ENCODE results near the gene REG1B. TPM values are rescaled to one million over a fixed set of nuclear protein-coding genes. Genes with fewer than 3 reads are reported as not detected.
"Not testable (repeated sequence)": the region's sequence is repeated elsewhere in the genome, so short reads cannot be mapped to it uniquely, and the experiment has no call there.

REG1B gene
- total RNA-seq, 1 donor from 2014 or later = not detected

DNA sequence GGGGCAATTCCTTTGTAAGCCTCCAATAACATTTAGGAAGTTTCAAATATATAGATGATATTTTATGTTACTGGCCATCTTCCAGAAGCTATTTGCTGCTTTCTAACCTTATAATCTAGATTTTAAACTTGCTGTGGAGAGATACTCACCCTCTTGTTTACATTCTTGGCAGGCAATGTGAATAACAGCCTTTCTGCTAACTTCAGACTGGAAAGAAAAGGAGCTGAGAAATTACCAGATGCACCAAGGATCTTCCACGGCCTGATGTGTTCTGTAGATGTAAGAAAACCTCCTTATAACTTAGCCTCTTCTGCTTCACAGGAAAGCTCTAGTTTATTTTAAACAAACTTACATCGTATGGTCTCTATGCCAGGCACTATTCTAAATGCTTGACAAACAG is 16.7 kb downstream of the REG1B start:
- no peaks in the 10 kb centered on the region for H3K4me1 Mint-ChIP-seq (ENCODE audit: unreplicated experiment)
- no peak overlapping the region for H3K27ac Mint-ChIP-seq (ENCODE audit: unreplicated experiment)
- H3K27me3 Mint-ChIP-seq (ENCODE audit: unreplicated experiment) = no peaks in the 10 kb centered on the region
- no peak overlapping the region for H3K4me3 Mint-ChIP-seq (ENCODE audit: unreplicated experiment)
- no peak for DNase-seq (ENCODE audit: extremely low spot score, unreplicated experiment)
- peaks cover 15% of the 10 kb centered on the region for H3K9me3 Mint-ChIP-seq (ENCODE audit: unreplicated experiment)
- TF ChIP-seq, protein P1, sequence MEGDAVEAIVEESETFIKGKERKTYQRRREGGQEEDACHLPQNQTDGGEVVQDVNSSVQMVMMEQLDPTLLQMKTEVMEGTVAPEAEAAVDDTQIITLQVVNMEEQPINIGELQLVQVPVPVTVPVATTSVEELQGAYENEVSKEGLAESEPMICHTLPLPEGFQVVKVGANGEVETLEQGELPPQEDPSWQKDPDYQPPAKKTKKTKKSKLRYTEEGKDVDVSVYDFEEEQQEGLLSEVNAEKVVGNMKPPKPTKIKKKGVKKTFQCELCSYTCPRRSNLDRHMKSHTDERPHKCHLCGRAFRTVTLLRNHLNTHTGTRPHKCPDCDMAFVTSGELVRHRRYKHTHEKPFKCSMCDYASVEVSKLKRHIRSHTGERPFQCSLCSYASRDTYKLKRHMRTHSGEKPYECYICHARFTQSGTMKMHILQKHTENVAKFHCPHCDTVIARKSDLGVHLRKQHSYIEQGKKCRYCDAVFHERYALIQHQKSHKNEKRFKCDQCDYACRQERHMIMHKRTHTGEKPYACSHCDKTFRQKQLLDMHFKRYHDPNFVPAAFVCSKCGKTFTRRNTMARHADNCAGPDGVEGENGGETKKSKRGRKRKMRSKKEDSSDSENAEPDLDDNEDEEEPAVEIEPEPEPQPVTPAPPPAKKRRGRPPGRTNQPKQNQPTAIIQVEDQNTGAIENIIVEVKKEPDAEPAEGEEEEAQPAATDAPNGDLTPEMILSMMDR (IDR thresholded peaks at IDR 0.05) = no peak
- no peaks in the 10 kb centered on the region for H3K36me3 Mint-ChIP-seq (ENCODE audit: unreplicated experiment)

DNA sequence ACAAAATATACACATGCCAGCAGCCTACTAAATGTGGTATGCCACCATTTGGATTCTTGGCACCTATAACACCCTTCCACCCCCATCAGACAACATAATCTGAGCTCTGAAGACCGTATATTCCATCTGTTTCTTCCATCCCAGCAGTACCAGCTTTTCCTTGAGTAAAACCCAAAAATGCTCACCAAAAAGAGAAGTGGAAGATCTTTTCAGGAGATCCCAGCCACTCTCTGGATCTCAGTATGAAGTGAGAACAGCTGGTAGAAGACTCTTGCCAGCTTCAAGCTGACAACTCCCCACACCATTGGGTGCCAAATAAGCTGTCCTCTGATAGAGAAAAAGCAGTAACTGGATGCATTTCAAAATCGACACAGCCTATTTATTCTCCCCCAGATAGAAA is 22.6 kb downstream of the REG1B start:
- TF ChIP-seq, protein P1 (IDR thresholded peaks at IDR 0.05) = no peak
- H3K27me3 Mint-ChIP-seq (ENCODE audit: unreplicated experiment) = no peaks in the 10 kb centered on the region
- no peak overlapping the region for H3K27ac Mint-ChIP-seq (ENCODE audit: unreplicated experiment)
- no peaks in the 10 kb centered on the region for H3K36me3 Mint-ChIP-seq (ENCODE audit: unreplicated experiment)
- no peak for DNase-seq (ENCODE audit: extremely low spot score, unreplicated experiment)
- H3K9me3 Mint-ChIP-seq (ENCODE audit: unreplicated experiment) = peaks cover 6% of the 10 kb centered on the region
- no peak overlapping the region for H3K4me3 Mint-ChIP-seq (ENCODE audit: unreplicated experiment)
- H3K4me1 Mint-ChIP-seq (ENCODE audit: unreplicated experiment) = no peaks in the 10 kb centered on the region

DNA sequence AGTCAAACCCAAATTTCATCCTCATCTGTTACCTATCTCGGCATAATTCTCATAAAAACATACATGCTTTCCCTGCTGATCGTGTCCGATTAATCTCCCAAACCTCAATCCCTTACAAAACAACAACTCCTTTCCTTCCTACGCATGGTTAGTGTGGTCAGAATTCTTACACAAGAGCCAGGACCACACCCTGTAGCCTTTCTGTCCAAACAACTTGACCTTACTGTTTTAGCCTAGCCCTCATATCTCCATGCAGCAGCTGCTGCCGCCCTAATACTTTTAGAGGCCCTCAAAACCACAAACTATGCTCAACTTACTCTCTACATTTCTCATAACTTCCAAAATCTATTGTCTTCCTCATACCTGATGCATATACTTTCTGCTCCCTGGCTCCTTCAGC is 33.0 kb downstream of the REG1B start:
- H3K4me3 Mint-ChIP-seq (ENCODE audit: unreplicated experiment); DNase-seq (ENCODE audit: extremely low spot score, unreplicated experiment); H3K9me3 Mint-ChIP-seq (ENCODE audit: unreplicated experiment); H3K36me3 Mint-ChIP-seq (ENCODE audit: unreplicated experiment); H3K4me1 Mint-ChIP-seq (ENCODE audit: unreplicated experiment); H3K27ac Mint-ChIP-seq (ENCODE audit: unreplicated experiment); H3K27me3 Mint-ChIP-seq (ENCODE audit: unreplicated experiment): not testable (repeated sequence)

DNA sequence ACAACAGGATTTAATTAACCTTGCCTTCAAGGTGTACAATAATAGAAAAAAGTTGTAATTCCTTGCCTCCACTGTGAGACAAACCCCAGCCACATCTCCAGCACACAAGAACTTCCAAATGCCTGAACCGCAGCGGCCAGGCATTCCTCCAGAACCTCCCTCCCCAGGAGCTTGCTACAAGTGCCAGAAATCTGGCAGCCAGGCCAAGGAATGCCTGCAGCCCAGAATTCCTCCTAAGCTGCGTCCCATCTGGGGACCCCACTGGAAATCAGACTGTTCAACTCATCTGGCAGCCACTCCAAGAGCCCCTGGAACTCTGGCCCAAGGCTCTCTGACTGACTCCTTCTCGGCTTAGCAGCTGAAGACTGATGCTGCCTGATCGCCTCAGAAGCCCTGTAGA is 34.3 kb downstream of the REG1B start:
- not testable (repeated sequence) for H3K4me3 Mint-ChIP-seq (ENCODE audit: unreplicated experiment); H3K4me1 Mint-ChIP-seq (ENCODE audit: unreplicated experiment); H3K27ac Mint-ChIP-seq (ENCODE audit: unreplicated experiment); H3K27me3 Mint-ChIP-seq (ENCODE audit: unreplicated experiment); DNase-seq (ENCODE audit: extremely low spot score, unreplicated experiment); H3K36me3 Mint-ChIP-seq (ENCODE audit: unreplicated experiment); H3K9me3 Mint-ChIP-seq (ENCODE audit: unreplicated experiment)

DNA sequence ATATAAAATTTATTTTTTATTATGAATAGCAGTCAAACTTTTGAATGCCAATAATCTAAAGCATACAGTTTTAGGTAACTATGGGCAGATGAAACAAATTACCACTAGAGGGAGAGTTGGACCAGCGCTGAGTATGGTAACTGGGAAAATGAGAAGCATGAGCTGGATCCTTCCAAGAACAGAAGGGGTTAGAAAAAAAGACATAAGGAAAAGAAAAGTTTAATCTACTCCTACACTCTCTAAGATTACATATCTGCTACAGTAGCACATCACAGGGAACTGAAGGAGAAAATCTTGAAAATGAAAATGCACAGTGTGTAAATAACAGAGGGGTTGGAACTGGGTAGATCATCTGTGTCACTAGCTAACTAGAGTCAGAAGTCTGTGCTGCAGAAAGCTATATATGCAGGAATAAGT is 46.8 kb downstream of the REG1B start:
- TF ChIP-seq, protein P1 (IDR thresholded peaks at IDR 0.05) = peak; percentile 50
- Mint-ChIP-seq H3K27ac (ENCODE audit: unreplicated experiment) (no peak overlapping the region), H3K9me3 (ENCODE audit: unreplicated experiment) (no peaks in the 10 kb centered on the region), H3K4me1 (ENCODE audit: unreplicated experiment) (no peaks in the 10 kb centered on the region), H3K4me3 (ENCODE audit: unreplicated experiment) (no peak overlapping the region), H3K27me3 (ENCODE audit: unreplicated experiment) (no peaks in the 10 kb centered on the region), H3K36me3 (ENCODE audit: unreplicated experiment) (no peaks in the 10 kb centered on the region)
- no peak for DNase-seq (ENCODE audit: extremely low spot score, unreplicated experiment)

DNA sequence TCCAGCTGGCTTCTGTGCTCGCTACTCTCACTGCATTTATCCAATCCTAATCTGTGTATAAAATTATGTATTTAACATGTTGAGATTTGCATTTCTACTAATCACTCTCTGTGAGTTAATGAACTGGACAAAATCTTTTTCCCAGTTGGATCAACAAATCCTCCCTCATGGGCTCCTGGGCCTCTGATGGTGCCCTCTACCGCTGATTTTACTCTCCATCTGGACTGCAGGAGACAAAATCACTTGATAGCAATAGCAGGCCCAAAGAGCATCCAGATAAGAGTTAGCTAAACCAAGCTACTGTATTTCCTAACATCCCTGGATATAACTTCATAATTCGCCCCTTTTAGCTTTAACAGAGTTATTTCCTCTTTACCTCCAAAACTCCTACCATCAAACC is 47.8 kb downstream of the REG1B start:
- no peaks in the 10 kb centered on the region for H3K36me3 Mint-ChIP-seq (ENCODE audit: unreplicated experiment)
- no peaks in the 10 kb centered on the region for H3K4me1 Mint-ChIP-seq (ENCODE audit: unreplicated experiment)
- DNase-seq (ENCODE audit: extremely low spot score, unreplicated experiment) = no peak
- H3K4me3 Mint-ChIP-seq (ENCODE audit: unreplicated experiment) = no peak overlapping the region
- no peak overlapping the region for H3K27ac Mint-ChIP-seq (ENCODE audit: unreplicated experiment)
- H3K27me3 Mint-ChIP-seq (ENCODE audit: unreplicated experiment) = no peaks in the 10 kb centered on the region
- H3K9me3 Mint-ChIP-seq (ENCODE audit: unreplicated experiment) = no peaks in the 10 kb centered on the region
- TF ChIP-seq, protein P1 (IDR thresholded peaks at IDR 0.05) = no peak

Other genes starting within 250 kb of the REG1B start
- not detected in 2 replicates for gene REG3G, start 62.3 kb downstream of the REG1B start, total RNA-seq
- not detected in 2 replicates for gene REG1A, start 32.5 kb upstream of the REG1B start, total RNA-seq
- not detected in 2 replicates for gene REG3A, start 71.8 kb upstream of the REG1B start, total RNA-seq

All from osteocyte (in vitro differentiated cells).